ENCODE results near the gene ERI3.

The ERI3 gene

DNA sequence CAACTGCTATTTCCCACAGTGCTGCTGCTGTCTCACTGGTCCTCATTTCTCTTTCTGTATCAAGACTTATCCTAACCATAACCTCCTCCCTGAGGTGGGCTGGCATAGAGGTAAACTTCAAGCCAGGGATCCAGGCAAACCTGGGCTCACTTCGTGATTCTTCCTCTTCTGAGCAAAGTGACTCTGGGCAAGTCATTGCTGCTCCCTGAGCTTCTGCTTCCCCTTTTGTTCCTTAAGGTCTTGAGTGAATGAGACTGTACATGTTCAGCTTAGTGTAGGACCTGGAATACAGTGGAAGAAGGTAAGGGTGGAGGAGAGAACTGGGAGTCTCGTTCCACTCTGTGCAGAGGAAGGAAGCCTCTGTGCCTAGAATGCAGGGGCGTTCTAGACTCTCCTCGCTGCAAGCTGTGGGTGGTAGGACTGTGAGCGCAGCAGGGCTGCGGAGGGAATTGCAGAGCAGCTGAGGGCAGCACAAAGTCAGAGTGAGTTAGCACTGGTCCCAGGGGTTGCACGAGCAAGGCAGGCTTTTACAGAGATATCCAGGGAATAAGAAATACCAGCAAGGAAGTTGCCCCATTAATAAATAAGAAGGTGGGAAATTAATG is 11.4 kb upstream of the ERI3 start:
- in situ Hi-C loops (cut with HindIII; ENCODE audit: low pct_unique_long_range_greater_than_20kb, low sequenced_read_pairs) = no loop called here
- no peak for DNase-seq (ENCODE audit: low read depth in 1 of 2, low spot score in 1 of 2)
- TF ChIP-seq JUND (IDR thresholded peaks at IDR 0.05; ENCODE audit: low read depth) = no peak

DNA sequence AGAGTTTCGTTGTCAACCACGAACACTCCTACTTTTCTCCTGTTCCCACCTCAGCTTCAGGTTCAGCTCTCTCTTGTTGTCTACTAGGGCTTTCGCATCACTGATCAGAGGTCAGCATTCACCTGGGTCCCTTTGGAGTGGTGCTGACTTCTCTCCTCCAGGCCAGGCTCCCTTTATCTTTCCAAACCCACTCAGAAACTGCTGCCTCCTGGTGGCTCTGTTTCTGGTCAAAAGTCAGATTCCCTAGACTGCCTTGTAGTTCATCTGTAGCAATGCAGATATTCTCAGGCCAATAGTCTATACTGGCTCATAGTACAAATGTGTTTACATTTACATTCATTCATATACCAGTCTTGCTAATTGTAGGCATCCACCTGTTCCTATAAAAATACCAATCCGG is 6.4 kb upstream of the ERI3 start:
- DNase-seq (ENCODE audit: low read depth in 1 of 2, low spot score in 1 of 2) = peak in 1 of 2 experiments; percentile 5
- in situ Hi-C loops (cut with HindIII; ENCODE audit: low pct_unique_long_range_greater_than_20kb, low sequenced_read_pairs) = no loop called here
- TF ChIP-seq JUND (IDR thresholded peaks at IDR 0.05; ENCODE audit: low read depth) = no peak

DNA sequence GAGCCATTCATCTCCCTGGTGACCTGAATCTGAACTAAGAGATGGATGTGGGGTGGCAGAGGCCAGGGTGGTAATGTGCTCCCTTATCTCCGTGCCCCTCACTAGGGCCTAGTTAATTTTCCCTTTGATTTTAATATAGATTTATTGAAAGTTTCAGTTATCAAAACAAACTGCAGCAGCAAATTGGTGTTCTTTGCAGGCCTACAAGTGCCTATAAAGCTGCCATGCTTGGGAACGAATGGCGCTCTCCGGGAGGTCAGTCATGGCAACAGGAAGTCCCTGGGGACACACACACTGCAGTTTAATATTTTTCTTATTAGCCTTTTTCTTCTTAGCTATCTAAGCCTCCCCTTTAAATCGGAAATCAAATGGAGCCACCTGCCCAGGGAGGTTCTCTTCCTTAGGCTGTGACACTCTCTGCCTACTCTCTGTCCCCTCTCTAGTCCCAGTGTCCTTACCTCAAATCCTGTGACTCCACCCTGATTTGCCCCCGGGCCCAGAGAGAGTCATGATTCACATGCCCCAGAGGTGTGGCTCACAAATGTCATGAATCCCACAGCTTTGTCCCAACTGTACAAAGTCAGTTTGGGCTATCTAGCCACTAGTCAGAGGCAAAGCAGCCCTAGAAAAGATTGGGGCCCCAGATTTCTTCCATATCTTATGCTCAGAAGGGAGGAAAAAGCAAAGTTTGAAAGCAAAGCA is 4.3 kb upstream of the ERI3 start:
- no peak for TF ChIP-seq JUND (IDR thresholded peaks at IDR 0.05; ENCODE audit: low read depth)
- in situ Hi-C loops (cut with HindIII; ENCODE audit: low pct_unique_long_range_greater_than_20kb, low sequenced_read_pairs) = no loop called here
- DNase-seq (ENCODE audit: low read depth in 1 of 2, low spot score in 1 of 2) = no peak

DNA sequence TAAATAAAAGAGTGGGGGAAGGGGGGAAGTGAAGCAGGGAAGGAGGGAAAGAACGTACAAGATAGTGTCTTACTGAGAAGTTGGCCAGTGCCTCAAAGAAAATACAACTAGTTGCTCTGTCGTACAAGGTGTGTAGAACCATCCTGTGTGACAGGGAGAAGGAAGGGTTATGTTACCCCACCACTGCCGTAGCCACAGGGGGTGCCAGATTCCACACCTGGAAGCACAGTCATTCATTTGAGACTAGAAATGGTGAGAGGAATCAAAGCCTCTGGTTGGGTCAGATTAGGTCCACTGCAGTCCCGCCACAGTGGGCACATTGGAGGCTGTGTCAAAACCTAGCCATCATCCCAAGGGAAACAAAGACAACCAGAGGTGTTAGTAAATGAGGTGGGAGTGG is 2.7 kb upstream of the ERI3 start:
- DNase-seq (ENCODE audit: low read depth in 1 of 2, low spot score in 1 of 2) = peak in 1 of 2 experiments; percentile 7
- no peak for TF ChIP-seq JUND (IDR thresholded peaks at IDR 0.05; ENCODE audit: low read depth)
- in situ Hi-C loops (cut with HindIII; ENCODE audit: low pct_unique_long_range_greater_than_20kb, low sequenced_read_pairs) = no loop called here

DNA sequence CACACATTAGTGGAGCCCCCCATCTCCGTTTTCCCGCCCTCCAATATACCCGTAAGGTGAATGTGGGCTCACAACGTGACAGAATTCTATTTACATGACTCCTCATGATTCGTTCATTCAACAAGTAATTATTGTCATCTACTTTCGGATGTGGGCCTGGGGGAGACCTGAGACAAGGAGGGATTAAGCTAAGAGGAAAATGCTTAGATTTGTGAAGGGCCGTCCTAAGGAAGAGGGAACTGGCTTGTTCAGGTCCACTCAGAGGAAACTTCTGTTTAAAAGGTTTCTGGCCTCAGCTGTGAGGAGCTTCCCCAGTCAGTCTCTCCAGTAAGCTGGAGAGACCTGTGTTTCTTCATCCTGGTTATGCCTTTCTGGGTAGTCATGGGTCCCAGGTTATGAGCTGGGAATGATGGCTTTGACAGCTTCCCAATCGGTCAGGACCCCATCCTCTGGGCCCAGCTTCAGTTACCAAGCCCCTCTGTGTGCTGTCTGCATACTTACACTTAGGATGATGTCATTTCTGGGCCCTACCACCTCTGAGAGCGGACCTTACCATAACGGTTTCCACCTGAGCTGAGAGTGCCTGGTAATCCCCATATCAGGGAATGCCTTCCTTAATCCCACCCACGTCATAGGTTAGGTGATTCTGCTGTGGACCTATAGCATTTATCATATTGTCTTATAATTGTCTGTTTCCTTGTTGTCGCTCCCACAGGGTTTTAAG is 687 bp upstream of the ERI3 start:
- no peak for DNase-seq (ENCODE audit: low read depth in 1 of 2, low spot score in 1 of 2)
- in situ Hi-C loops (cut with HindIII; ENCODE audit: low pct_unique_long_range_greater_than_20kb, low sequenced_read_pairs) = no loop called here
- no peak for TF ChIP-seq JUND (IDR thresholded peaks at IDR 0.05; ENCODE audit: low read depth)

DNA sequence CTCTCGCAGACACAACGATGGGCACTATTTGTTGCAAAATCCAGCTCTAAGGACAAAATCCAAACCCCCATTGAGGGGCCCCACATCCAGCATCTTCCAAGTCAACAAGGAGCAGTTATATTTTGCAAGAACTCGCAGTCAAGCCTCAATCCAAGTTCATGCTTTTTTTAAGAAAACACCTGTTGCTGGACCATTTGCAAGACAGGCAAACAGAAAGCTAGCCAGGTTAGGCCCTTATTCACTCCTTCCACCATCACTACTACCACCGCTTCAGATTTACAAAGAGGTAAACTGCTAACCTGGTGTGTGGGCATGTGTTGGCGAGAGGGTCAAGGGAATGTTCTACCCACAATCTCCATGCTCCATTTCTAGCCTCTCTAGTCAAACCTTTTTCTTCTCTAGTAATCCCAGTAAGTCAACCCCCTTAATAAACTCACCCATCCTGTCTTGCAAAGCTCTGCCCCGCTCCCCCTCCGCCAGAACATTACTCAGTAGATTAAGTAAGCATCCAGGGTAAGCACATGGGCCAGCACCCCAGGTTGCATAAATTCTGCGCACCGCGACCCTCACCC is 703 bp downstream of the ERI3 start:
- in situ Hi-C loops (cut with HindIII; ENCODE audit: low pct_unique_long_range_greater_than_20kb, low sequenced_read_pairs) = no loop called here
- peak in 1 of 2 experiments; percentile 35 for DNase-seq (ENCODE audit: low read depth in 1 of 2, low spot score in 1 of 2)

DNA sequence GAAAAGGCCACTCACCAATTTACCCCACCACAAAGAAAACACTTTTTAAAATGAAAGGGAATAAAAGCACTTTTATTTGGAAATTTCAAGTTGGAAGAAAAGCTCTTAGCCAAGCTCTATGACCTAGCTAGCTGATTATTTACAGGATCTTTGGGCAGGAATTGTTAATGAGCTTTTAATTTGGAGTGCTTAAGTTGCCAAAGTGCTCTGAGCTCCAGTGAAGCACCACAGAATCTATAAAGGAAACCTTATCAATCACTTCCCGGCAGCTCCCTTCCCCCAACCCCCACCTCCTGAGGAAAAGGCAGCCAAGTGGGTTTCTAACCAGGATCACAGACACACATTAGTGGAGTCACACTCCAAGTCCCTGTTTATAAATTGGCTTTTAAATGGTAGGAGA is 1.5 kb downstream of the ERI3 start:
- no peak for TF ChIP-seq JUND (IDR thresholded peaks at IDR 0.05; ENCODE audit: low read depth)
- no peak for DNase-seq (ENCODE audit: low read depth in 1 of 2, low spot score in 1 of 2)
- in situ Hi-C loops (cut with HindIII; ENCODE audit: low pct_unique_long_range_greater_than_20kb, low sequenced_read_pairs) = no loop called here

More for the DNA sequence above, 703 bp downstream of the ERI3 start:
- no peak for TF ChIP-seq JUND (IDR thresholded peaks at IDR 0.05; ENCODE audit: low read depth)

DNA sequence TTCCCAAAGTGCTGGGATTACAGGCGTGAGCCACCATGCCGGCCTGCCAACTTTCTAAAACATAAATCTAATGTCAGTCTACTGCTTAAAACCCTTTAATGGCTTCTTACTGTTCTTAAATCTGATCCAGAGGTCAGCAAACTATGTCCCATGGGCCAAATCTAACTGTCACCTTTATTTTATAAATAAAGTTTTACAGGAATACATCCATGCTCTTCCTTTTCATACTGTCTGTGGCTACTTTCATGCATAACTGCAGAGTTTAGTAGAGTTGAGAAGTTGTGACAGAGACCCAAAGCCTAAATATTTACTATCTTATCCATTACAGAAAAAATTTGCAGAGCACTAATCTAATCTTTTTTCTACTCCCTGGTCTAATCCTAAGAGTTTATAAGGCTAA is 3.8 kb downstream of the ERI3 start:
- no peak for TF ChIP-seq JUND (IDR thresholded peaks at IDR 0.05; ENCODE audit: low read depth)
- in situ Hi-C loops (cut with HindIII; ENCODE audit: low pct_unique_long_range_greater_than_20kb, low sequenced_read_pairs) = no loop called here
- DNase-seq (ENCODE audit: low read depth in 1 of 2, low spot score in 1 of 2) = no peak

DNA sequence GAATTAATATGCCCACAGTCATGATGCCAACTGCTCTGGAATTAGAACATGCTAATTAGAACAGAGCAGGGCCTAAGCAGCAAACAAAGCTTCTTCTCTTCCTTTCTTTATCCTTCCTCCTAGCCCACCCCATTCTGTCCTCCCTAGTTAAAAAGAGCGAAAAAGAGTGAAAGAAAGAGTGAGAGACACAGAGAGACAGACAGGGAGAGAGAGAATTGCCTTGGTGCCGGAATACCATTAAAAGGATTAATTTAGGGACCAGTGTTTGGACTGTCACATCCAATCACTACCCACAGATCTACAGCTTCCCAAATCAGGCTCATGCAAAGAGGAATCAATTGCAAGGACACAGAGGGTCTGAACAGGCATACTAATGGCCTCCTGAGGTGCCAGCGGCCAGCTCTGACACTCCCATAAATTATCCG is 7.0 kb downstream of the ERI3 start:
- no peak for TF ChIP-seq JUND (IDR thresholded peaks at IDR 0.05; ENCODE audit: low read depth)
- in situ Hi-C loops (cut with HindIII; ENCODE audit: low pct_unique_long_range_greater_than_20kb, low sequenced_read_pairs) = no loop called here

DNA sequence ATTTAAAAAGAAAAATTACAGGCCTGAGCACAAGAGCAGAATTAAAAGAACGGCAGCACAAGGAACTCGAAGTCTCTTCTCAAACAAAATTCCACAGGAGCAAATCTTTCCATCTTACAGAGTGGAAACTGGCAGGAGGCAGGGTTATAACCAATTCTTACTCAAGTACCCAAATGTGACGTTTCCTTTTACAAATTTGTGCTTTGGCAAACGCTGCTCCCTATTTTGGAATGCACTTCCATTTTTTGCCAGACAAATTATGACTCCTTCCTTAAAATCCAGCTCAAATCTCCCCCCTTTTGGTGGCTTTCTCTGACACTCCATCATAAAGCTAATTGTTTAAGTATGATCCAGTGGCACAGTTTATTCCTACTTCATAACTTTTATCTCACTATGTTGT is 7.8 kb downstream of the ERI3 start:
- DNase-seq (ENCODE audit: low read depth in 1 of 2, low spot score in 1 of 2) = no peak
- in situ Hi-C loops (cut with HindIII; ENCODE audit: low pct_unique_long_range_greater_than_20kb, low sequenced_read_pairs) = no loop called here

More for the DNA sequence above, 7.0 kb downstream of the ERI3 start:
- DNase-seq (ENCODE audit: low read depth in 1 of 2, low spot score in 1 of 2) = no peak

DNA sequence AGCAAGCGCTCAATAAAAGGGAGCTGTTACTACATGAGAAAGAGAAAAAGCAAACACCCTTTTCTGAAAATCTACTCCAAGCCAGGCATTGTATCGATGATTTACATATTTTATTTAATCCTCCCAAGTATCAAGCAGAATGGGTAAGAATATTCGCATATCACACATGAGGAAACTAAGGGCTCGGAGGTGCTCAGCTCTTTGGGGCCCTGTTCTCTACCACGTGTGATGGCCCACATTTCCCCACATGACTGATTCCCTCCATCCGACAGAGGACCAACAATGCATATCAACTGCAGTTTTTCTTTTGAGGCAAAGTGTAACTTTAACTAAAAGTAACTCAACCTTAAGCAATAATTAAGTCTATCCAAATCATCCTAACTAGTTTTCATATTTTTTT is 8.2 kb downstream of the ERI3 start:
- DNase-seq (ENCODE audit: low read depth in 1 of 2, low spot score in 1 of 2) = no peak
- TF ChIP-seq JUND (IDR thresholded peaks at IDR 0.05; ENCODE audit: low read depth) = no peak
- in situ Hi-C loops (cut with HindIII; ENCODE audit: low pct_unique_long_range_greater_than_20kb, low sequenced_read_pairs) = no loop called here

More for the DNA sequence above, 7.8 kb downstream of the ERI3 start:
- TF ChIP-seq JUND (IDR thresholded peaks at IDR 0.05; ENCODE audit: low read depth) = no peak

DNA sequence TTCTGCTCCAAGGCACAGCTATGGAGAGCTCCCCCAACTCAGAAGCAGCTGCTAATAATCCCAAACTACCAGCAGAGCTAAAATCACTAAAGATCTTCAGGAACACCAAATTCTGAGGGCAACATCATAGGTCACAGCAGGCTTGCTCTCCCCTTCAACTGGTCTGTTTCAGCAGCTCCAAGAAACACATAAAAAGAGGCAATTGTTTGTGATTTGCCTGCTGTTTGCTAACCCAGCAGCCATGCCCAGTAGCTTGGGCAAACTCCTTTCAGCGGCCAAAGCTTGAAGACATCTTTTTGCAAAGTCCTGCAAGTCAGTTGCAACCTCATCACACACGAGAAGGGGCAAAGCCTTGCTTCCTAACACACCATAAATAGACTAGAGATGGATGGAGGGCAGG is 8.9 kb downstream of the ERI3 start:
- no peak for DNase-seq (ENCODE audit: low read depth in 1 of 2, low spot score in 1 of 2)
- in situ Hi-C loops (cut with HindIII; ENCODE audit: low pct_unique_long_range_greater_than_20kb, low sequenced_read_pairs) = no loop called here
- TF ChIP-seq JUND (IDR thresholded peaks at IDR 0.05; ENCODE audit: low read depth) = no peak

Measured in T47D (cell line).